GM15510 (cell line): ENCODE measurements around the gene LAMA2.

Experiments used
- POLR2A ChIP-seq: IDR thresholded peaks from 3 replicates; pipeline ENCODE4 v1.6.1; 2011; ENCODE audit warnings: borderline replicate concordance; ENCODE audit not compliant: insufficient read length; ENCODE audit errors: extremely low read depth

The LAMA2 gene

DNA sequence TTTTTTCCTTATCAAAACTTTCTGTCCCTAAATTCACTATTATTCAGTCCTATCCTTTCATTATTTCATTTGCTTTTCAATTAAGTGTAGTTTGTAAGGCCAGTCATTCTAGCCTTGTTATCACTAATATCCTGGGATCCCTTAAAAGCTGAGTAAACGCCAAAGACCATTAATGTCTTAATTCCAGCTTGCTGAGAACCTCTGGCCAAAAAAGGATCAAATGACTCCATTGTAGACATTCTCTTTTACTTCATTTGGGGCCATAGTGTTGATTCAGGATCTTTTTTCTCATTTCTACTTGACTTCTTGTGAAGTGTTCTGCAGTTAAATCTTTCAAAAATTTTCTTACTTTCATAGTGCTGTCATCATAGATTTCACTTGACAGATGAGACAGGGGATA lies 379.7 kb downstream of the LAMA2 start:
- no peak for TF ChIP-seq POLR2A

DNA sequence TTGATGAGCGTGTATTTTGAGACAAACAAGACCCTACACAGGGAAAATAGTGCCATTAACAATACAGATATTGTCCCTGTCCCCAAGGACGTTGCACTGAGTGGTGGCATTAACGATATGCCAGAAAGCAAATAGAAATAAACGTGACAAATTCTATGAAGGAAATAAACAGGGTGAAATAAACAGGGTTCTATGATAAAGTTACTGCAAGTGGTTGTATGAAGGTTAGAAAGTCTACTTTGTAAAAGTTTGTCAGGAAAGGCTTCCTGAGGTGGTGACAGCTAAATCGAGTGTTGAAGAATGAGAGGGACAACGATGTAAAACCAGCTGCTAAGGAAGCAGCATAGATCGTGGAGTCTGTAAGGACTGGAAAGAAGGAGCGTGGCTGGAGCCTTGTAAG lies 380.2 kb downstream of the LAMA2 start:
- TF ChIP-seq POLR2A: no peak

DNA sequence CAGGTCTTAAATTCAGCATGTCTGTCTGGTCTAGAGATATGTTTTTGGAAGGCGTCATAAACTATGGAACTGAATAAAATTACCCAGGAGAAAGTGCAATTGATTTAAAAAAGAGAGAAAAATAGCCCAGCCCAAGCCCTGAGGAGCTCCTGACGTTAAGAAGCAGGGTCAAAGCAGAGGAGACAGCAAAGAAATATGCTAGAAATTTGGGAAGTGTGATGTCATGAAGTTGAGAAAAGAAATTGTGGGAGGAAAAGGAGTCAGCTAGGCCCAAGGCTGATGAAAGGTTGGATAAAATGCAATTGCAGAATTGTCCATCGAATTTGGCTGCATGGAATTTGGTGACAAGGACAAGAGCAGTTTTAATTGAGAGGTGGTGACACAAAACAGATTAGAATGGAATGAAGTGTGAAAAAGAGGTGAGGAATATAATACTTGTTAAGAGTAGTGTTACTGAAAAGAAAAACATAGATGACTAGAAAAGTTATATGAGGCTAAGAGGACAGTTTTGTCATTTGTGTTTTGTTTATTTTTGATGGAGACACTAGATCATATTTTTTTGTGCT lies 381.6 kb downstream of the LAMA2 start:
- TF ChIP-seq POLR2A: no peak

DNA sequence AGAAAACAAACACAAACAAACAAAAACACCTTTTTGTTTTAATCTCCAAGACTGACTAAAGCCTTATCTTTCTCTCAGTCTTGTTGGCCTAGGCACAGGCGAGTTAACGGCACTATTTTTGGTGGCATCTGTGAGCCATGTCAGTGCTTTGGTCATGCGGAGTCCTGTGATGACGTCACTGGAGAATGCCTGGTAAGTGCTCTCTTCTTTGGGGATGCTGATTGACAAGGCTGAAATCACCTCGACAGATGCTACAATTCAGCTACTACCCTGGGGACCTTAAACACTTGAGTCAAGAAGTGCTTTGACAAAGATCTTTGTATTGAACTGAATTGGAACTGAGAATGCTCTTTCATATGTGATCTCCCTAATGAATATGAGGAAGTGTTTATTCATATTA lies 384.1 kb downstream of the LAMA2 start:
- no peak for TF ChIP-seq POLR2A

DNA sequence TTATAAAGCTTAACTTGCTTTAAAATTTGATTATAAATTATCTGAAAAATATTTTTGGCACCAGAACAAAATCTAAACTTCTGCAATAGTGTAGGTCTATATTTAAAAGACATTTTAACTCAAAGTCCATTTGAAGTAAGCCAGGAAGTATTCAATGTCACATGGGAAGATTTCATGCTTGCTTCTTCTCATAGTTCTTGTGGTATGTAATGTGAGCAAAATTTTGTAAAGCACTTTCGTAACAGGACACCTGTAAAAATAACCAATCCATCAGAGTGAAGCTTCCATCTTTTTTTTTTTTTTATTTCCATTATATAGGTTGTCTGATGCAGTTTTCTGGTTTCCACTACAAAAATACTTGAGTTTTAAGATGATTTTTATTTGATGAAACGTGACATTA lies 386.1 kb downstream of the LAMA2 start:
- TF ChIP-seq POLR2A: no peak

DNA sequence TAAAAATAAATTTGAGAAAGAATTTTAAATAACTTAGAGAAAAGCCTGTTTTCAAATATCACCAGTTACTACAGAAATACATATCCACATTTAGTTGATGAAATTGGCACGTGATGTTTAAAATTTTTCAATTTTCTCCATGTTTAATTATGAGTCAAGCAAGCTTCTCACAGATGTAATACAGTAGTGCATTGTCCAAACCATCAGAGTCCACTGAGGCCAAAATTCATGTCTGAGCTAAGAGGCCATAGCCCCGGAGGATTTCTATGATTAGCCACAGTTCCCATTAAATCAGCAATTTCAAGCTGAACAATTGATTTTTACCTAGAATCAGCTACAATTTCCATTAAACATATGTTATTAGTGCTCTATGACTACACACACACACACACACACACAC lies 387.0 kb downstream of the LAMA2 start:
- TF ChIP-seq POLR2A: no peak

DNA sequence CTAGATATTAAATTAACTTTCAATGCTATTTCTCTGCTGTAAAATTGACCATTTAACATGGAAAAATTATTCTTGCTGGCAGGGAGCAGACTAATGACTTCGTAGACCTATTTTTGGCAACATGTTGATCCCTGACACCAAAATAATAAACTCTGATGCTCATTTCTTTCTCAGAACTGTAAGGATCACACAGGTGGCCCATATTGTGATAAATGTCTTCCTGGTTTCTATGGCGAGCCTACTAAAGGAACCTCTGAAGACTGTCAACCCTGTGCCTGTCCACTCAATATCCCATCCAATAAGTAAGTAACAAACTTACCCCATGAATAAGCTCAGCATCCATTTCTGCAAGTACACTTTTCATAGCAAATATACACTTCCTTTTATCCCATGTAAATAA lies 387.5 kb downstream of the LAMA2 start:
- TF ChIP-seq POLR2A: no peak

DNA sequence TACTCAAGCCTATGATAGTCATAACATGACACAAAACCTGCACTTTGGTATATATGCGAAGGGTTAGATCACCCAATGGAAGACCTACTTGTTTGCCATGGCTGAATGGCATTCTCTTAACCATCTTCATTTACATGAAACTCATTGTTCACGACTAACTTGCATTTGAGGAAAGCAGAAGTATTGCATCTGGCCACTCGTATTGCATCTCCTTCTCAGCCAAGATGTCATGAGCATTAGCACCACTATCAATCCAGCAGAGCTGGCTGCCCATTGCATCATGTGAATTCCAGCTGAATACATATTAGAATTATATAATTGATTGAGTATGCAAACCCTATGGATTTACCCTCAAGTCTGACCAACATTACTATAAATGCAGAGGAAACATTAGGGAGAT lies 390.2 kb downstream of the LAMA2 start:
- TF ChIP-seq POLR2A: no peak

DNA sequence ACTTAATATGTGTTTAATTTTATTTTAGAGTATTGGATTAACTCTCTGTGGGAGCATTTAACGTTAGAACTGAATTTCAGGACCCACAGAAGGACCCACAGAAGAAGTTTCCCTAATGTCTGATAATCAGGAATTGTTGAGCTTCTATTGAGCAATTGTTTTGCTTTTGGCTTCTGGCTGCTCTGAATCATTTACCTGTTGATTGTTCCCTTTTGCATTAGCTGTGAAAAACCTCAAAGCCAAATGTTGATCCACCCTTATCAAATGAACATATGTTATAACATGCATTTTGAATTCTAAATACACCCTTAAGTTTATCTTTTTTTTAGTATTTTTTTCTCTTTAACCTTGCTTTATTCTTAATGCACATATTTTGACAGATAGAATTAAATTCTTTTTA lies 393.5 kb downstream of the LAMA2 start:
- TF ChIP-seq POLR2A: no peak

DNA sequence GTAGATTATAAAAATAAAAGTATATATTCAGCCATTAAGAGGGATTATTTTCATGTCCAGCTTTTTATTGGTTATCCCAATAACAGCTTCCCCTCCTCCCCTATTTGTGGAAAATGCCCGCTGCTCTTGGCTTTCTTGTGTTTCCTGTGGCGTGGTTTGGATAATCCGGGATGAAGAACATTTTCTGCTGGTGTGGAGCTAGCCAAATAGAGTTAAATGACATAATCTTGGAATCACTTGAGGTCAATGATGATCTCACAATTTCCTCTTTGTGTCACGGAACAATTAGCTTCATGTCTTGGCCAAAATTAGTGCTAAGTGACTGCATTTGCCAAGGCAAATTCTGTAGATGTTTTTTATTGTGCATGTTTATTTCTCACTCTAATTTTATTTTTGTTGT lies 394.0 kb downstream of the LAMA2 start:
- TF ChIP-seq POLR2A: no peak

DNA sequence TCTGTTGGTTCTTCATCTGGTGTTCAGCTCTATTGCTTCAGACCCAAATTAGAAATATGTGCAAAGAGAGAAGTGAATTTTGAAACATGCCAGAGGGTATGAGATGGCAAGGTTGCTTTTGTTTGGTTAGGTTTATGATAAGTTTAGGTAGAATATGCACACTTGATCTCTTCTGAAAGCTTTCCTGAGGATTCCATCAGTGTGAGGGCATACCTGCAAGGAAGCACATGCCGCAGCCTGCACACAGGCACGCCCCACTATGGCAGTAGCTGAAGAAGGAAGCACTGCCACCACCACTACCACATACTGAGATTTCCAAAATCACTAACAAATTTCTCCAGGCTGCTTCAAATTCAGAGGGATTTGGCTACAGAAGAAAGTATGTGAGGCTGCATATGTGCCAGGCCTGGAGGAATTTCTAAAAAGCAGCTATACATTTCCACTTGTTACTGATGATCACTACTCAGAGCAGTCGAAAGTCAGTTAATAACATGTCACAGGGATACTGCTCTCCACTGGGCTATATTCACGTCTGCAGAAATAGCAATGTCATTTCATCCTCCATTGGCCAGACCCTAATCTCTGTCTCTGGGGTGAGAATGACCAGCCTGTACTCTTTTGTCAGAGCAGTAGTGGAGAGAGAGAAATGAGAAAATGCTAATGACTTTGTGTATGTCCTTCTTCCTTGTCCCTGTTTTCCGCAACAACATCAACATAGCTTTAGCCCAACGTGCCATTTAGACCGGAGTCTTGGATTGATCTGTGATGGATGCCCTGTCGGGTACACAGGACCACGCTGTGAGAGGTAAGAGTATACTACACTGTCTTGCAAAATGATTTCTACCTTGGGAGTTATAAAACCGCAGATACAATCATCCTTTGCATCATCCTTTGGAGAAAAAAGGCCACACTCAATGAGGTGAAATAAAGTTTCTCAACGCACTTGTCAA lies 396.7 kb downstream of the LAMA2 start:
- no peak for TF ChIP-seq POLR2A

DNA sequence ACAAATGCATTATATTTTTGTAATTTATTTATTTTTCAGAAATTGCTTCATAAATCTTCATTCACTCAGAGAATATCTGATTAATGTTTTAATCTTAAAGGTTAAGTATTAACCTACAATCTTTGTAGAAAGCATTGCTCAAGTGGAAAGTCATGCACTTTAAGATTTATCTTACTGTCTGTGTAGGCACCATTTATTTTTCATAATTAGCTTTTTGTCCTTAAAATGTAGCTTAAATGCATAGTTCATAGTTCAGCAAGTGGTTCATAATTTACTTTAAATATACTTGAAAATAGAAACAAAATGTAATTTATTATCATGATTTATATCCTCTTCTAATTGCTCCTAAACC lies 397.3 kb downstream of the LAMA2 start:
- TF ChIP-seq POLR2A: no peak

DNA sequence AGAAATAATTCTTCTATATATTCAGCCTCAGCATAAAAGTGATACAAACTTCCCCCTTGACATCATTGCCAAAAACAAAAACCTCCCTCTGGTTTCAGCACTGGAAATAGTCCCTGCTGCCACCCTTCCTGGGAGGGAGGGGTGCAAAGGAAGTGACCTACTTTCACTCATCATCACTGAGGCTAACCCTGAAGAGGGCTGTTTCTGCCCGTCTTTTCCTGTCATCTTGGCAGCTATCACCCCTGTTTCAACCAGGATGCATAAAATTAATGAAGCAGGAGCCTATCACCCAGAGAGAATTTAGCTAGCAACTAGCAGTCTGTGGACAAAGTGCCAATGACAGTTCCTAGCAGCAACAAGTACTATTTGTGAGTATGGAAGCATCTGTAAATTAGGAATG lies 397.8 kb downstream of the LAMA2 start:
- TF ChIP-seq POLR2A: no peak

DNA sequence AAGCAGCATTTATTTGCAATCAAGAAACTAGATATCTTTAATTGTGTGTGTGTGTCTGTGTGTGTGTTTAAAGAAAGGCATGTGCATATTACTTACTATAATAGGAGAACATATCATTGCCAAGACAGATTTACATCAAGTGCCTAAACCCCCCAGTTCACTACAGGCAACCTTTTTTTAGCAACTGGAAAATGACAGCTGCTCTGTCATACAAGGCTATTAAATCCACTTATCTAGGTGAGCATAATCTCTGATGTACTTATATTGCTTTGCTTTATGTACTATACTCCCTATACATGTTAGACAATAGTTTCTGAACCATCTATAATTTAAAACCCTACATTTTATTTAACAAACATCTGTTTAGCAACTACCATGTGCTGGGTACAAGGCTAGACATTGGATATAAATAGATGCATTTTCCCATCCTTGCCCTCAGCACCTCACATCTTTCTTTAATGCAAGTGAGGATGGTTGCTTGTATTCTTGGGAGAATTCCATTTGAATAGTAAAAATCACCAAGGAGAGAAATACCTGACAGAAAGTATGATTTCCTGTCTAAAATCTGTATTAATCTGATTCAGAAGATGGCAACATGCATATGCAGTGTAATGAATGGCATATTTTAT lies 398.3 kb downstream of the LAMA2 start:
- no peak for TF ChIP-seq POLR2A

DNA sequence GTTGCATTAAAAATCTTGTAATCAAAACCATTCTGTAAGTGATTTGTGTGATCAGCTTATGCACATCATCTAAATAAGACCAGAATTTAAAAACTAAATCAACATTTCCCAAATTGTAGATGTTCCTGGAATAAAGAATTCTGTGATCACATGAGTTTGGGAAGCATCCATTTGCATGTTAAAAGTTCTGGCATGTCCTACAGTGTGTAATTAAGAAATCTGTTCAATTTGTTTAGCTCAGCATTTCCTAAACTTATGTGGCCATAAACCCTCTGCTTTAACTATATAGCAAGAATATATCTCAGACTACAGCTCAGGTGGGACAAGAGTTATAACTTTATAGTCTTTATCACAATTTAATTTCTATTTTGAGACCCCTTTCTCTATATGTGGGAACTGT lies 399.1 kb downstream of the LAMA2 start:
- no peak for TF ChIP-seq POLR2A

DNA sequence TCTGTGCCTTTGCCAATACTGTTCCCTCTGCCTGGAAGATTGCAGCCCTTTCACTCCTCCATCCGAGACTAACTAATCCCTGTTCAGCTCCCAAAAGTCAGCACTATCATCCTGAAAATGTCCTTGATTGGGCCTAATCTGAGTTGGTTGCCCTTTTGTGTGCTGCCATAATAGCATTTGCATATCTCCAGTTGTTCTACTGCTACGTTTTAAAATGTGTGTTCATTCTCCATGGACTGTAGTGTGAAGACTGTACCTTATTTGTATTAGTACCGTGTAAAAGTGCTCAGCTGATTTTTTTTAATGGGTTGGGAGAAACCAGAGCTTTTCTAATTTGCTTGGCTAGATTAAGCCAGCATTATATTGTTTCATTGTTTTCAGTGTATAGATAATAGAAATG lies 401.3 kb downstream of the LAMA2 start:
- no peak for TF ChIP-seq POLR2A

DNA sequence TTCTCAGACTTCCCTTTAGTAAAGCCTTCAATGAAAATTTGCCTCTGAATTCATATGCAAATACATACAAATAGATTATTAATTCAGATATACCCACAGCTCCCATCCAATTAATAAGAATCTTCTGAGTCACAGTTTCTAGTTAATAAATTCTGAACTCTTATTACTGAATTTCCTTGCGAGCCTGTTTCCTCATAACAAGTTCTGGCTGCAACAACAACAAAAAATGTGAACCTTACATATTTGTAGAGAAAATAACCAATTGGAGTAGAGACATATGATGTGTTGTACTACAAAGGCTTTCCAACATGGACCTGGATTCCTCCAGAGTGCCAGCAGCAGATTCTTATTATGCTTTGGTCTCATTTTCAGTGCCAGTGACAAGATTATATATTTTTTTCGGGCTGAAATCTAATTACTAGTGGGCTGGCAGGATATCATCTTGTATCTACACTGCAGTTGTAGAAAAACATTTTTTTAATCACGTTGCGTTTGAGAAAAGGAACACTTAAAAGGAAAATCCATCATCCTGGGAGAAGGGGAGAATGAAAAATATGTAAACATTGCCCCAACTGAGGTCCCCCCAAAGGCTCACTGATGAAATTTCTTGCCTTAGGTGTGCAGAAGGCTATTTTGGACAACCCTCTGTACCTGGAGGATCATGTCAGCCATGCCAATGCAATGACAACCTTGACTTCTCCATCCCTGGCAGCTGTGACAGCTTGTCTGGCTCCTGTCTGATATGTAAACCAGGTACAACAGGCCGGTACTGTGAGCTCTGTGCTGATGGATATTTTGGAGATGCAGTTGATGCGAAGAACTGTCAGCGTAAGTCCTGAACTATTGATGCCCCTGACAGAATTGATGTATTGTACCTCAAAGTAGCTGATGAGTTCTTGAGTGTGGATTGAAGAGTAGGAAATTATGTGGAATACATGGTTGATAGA lies 404.6 kb downstream of the LAMA2 start:
- no peak for TF ChIP-seq POLR2A
